Central memory CD8-positive, alpha-beta T cell (primary cell): Measurements from ENCODE around the gene MERTK.
"Not testable (repeated sequence)": the region's sequence is repeated elsewhere in the genome, so short reads cannot be mapped to it uniquely, and the experiment has no call there.

Experiments
- ATAC-seq: fragments of 150-1000 bp; cut with Tn5 transposase; replicated peaks from 2 replicates; pipeline ENCODE4 v1.10.0; 2022; ENCODE audit warnings: mild to moderate bottlenecking, moderate FRiP score, moderate number of reproducible peaks; ENCODE audit not compliant: poor library complexity, severe bottlenecking; ENCODE audit errors: extremely low read depth
- DNase-seq, 2 donors: peaks; one replicate each; pipeline ENCODE4 v3.0.0; 2021; ENCODE audit warnings: low spot score in 2 of 2
- H3K27ac Mint-ChIP-seq: one replicate; pipeline ENCODE4 v1.8.0; 2022; ENCODE audit warnings: low read depth, mild to moderate bottlenecking, moderate library complexity, mixed read lengths
- H3K27me3 Mint-ChIP-seq: one replicate; pipeline ENCODE4 v1.8.0; 2022; ENCODE audit warnings: mixed read lengths
- H3K36me3 Mint-ChIP-seq: one replicate; pipeline ENCODE4 v1.8.0; 2022; ENCODE audit warnings: mild to moderate bottlenecking, moderate library complexity, mixed read lengths; ENCODE audit not compliant: insufficient read depth
- H3K4me1 Mint-ChIP-seq: one replicate; pipeline ENCODE4 v1.8.0; 2022; ENCODE audit warnings: mixed read lengths
- H3K4me3 Mint-ChIP-seq: one replicate; pipeline ENCODE4 v1.8.0; 2022; ENCODE audit warnings: mild to moderate bottlenecking, moderate library complexity, mixed read lengths
- H3K9me3 Mint-ChIP-seq: one replicate; pipeline ENCODE4 v1.8.0; 2022; ENCODE audit warnings: mixed read lengths

Gene MERTK

DNA sequence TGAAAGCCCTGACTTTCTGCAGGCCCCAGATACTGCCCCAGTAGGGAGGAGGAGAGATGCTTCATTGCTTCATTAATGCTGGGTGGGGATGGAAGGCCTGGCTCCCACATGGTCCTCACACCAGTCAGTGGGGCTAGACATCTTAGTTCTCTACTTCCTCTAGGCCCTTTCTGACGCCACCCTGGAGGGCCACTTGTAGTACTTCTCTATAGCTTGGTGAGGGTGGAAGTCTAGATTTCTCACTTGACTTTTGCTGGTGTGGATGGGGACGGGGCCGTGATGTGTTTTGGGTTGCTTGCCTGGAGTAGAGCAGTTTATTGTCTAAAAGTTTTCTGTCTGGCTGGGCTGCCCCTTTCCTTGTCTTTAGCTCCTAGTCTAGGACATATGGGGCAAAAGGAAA lies 18.7 kb downstream of the MERTK start:
- DNase-seq = no peak
- Mint-ChIP-seq H3K27me3 (peaks cover 12% of the 10 kb centered on the region), H3K36me3 (no peaks in the 10 kb centered on the region), H3K4me1 (no peaks in the 10 kb centered on the region), H3K4me3 (no peak overlapping the region), H3K27ac (no peak overlapping the region), H3K9me3 (no peaks in the 10 kb centered on the region)
- no peak for ATAC-seq

- no peaks in the 10 kb centered on the region for H3K36me3 Mint-ChIP-seq
- no peak overlapping the region for H3K27ac Mint-ChIP-seq
- H3K9me3 Mint-ChIP-seq = no peaks in the 10 kb centered on the region
- H3K4me1 Mint-ChIP-seq = no peaks in the 10 kb centered on the region
- DNase-seq (no peak), ATAC-seq (no peak)
- peaks cover 12% of the 10 kb centered on the region for H3K27me3 Mint-ChIP-seq
- no peak overlapping the region for H3K4me3 Mint-ChIP-seq
Observed at GRCh38 chr2:111918383-111918806, 20.0 kb downstream of the MERTK start.

- ATAC-seq (no peak), DNase-seq (no peak)
- Mint-ChIP-seq H3K27ac (no peak overlapping the region), H3K27me3 (peaks cover 15% of the 10 kb centered on the region), H3K4me1 (no peaks in the 10 kb centered on the region), H3K36me3 (no peaks in the 10 kb centered on the region), H3K4me3 (no peak overlapping the region), H3K9me3 (no peaks in the 10 kb centered on the region)
Observed at GRCh38 chr2:111919365-111919764, 21.0 kb downstream of the MERTK start.

DNA sequence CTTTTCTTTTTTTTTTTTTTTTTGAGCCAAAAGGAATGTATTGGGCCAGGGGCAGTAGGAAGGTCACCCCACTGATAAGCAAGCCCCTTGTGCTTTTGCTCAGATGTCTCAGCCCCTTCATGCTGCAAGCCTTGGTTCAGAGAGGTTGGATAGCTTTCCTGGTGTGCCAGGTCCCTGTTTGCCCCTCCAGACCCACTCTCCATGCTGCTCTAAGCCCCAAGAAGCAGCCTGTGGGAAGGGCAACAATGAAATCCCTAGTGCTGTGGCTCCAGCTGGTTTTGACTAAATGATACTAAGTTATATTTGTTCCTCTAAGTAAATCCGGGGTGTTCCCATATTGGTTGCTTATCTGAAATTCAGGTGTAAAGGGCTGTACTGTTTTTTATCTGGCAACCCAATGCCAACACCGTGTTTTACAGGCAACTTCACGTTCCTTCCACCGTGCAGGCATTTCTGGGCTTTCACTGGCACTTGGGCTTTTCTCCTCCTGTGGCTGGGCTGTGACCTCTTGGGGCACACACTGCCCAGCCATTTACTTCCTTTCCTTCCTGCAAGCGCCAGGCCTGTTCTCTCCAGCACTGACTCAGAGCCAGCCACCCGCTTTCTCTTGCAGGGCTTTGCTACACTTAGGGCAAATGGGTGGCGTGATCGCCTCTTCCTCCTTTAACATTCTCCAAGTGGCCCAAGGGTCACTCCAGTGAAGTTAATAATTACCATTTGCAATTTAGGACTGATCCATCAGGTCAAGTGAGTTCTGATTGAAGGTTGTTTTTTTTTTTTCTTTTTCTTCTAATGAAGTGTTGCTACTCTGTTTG lies 21.6 kb downstream of the MERTK start:
- no peaks in the 10 kb centered on the region for H3K4me1 Mint-ChIP-seq
- no peak overlapping the region for H3K27ac Mint-ChIP-seq
- no peak for DNase-seq
- H3K9me3 Mint-ChIP-seq = no peaks in the 10 kb centered on the region
- no peak for ATAC-seq
- no peaks in the 10 kb centered on the region for H3K36me3 Mint-ChIP-seq
- H3K4me3 Mint-ChIP-seq = no peak overlapping the region
- H3K27me3 Mint-ChIP-seq = peaks cover 22% of the 10 kb centered on the region

- ATAC-seq (no peak), DNase-seq (no peak)
- Mint-ChIP-seq H3K36me3 (no peaks in the 10 kb centered on the region), H3K27me3 (peaks cover 19% of the 10 kb centered on the region), H3K27ac (no peak overlapping the region), H3K9me3 (no peaks in the 10 kb centered on the region), H3K4me1 (no peaks in the 10 kb centered on the region), H3K4me3 (no peak overlapping the region)
Observed at GRCh38 chr2:111923276-111923804, 24.9 kb downstream of the MERTK start.

- DNase-seq = no peak
- ATAC-seq = no peak
- no peak overlapping the region for H3K27ac Mint-ChIP-seq
Observed at GRCh38 chr2:111924617-111925107, 26.3 kb downstream of the MERTK start.

DNA sequence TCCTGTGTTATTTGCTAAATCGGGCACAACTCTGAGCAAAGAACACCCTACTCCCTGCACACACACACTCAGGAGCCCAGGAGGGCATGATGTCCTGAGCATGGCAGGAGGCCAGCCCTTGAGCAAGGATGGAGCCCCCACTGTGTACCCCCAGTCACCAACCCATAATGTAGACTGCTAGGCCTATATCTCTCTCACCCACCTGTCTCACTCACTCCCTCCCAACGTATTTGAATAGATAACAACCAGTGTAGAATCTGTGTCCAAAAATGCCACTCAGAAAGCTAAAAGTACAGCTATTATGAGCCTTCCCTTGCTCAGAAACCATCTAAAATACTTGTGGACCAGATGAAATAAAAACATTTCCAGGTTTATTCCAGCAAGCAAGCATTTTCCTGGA lies 29.3 kb downstream of the MERTK start:
- no peaks in the 10 kb centered on the region for H3K36me3 Mint-ChIP-seq
- H3K27ac Mint-ChIP-seq = no peak overlapping the region
- DNase-seq (no peak), ATAC-seq (no peak)
- no peak overlapping the region for H3K4me3 Mint-ChIP-seq
- H3K9me3 Mint-ChIP-seq = no peaks in the 10 kb centered on the region
- H3K4me1 Mint-ChIP-seq = no peaks in the 10 kb centered on the region
- peaks cover 18% of the 10 kb centered on the region for H3K27me3 Mint-ChIP-seq

More at GRCh38 chr2:111924617-111925107, 26.3 kb downstream of the MERTK start:
- peaks cover 12% of the 10 kb centered on the region for H3K27me3 Mint-ChIP-seq
- H3K36me3 Mint-ChIP-seq = no peaks in the 10 kb centered on the region
- H3K9me3 Mint-ChIP-seq = no peaks in the 10 kb centered on the region
- H3K4me3 Mint-ChIP-seq = no peak overlapping the region
- H3K4me1 Mint-ChIP-seq = no peaks in the 10 kb centered on the region

GRCh38 chr2:111930409-111930808 lies 32.0 kb downstream of the MERTK start:
- no peak for DNase-seq
- H3K9me3 Mint-ChIP-seq = no peaks in the 10 kb centered on the region
- H3K27ac Mint-ChIP-seq = no peak overlapping the region
- no peak overlapping the region for H3K4me3 Mint-ChIP-seq
- peaks cover 13% of the 10 kb centered on the region for H3K27me3 Mint-ChIP-seq
- no peaks in the 10 kb centered on the region for H3K36me3 Mint-ChIP-seq
- H3K4me1 Mint-ChIP-seq = no peaks in the 10 kb centered on the region
- ATAC-seq = no peak

GRCh38 chr2:111930875-111931274 lies 32.5 kb downstream of the MERTK start:
- H3K4me1 Mint-ChIP-seq = no peaks in the 10 kb centered on the region
- peaks cover 13% of the 10 kb centered on the region for H3K27me3 Mint-ChIP-seq
- H3K9me3 Mint-ChIP-seq = no peaks in the 10 kb centered on the region
- no peak overlapping the region for H3K4me3 Mint-ChIP-seq
- ATAC-seq = no peak
- no peak overlapping the region for H3K27ac Mint-ChIP-seq
- H3K36me3 Mint-ChIP-seq = no peaks in the 10 kb centered on the region
- no peak for DNase-seq

GRCh38 chr2:111932841-111933291 lies 34.5 kb downstream of the MERTK start:
- no peak overlapping the region for H3K27ac Mint-ChIP-seq
- DNase-seq (no peak), ATAC-seq (no peak)

GRCh38 chr2:111933900-111934299 lies 35.5 kb downstream of the MERTK start:
- not testable (repeated sequence) for DNase-seq, H3K9me3 Mint-ChIP-seq, H3K27ac Mint-ChIP-seq, ATAC-seq, H3K36me3 Mint-ChIP-seq, H3K4me3 Mint-ChIP-seq, H3K4me1 Mint-ChIP-seq
- H3K27me3 Mint-ChIP-seq = peaks cover 22% of the 10 kb centered on the region

More at GRCh38 chr2:111932841-111933291, 34.5 kb downstream of the MERTK start:
- H3K4me1 Mint-ChIP-seq = no peaks in the 10 kb centered on the region
- H3K36me3 Mint-ChIP-seq = no peaks in the 10 kb centered on the region
- no peak overlapping the region for H3K4me3 Mint-ChIP-seq
- peaks cover 13% of the 10 kb centered on the region for H3K27me3 Mint-ChIP-seq
- H3K9me3 Mint-ChIP-seq = no peaks in the 10 kb centered on the region

DNA sequence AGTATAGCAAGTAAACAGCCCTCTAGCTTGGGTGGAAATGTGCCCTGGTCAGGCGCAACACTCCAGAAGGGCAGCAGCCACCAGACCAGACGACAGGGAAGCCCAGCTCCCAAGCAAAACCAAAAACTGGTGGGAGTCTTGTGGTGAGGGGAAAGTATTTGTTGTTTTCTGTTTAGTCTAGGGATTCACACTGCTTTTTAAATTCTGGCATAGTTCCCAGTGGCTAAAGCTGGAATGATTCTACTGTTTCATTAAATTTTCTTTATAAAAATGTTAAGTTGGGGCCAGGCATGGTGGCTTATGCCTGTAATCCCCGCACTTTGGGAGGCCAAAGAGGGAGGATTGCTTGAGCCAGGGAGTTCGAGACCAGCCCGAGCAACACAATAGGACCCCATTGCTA lies 38.5 kb downstream of the MERTK start:
- H3K27me3 Mint-ChIP-seq = peaks cover 51% of the 10 kb centered on the region
- H3K27ac Mint-ChIP-seq = no peak overlapping the region
- no peak overlapping the region for H3K4me3 Mint-ChIP-seq

DNA sequence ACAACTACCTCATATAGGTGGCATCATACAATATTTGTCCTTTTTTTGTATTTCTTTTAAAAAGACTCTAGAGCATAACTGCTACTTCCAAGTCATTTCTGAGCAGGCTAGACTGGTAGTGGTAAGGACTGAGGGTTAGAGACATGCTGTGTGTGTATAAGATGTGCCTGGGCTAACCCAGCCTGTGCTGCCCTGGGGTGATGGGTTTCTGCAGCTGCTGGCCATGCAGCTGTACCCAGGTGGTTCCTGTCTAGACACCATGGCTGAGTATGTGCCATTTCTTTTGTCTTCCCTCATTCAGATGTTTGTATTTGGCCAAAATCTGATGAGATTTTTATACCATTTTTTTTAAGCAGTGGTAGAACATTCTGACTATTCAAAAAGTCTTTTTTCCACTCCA lies 40.0 kb downstream of the MERTK start:
- Mint-ChIP-seq H3K27ac (no peak overlapping the region), H3K9me3 (no peaks in the 10 kb centered on the region), H3K36me3 (no peaks in the 10 kb centered on the region), H3K4me1 (no peaks in the 10 kb centered on the region), H3K27me3 (peaks cover 45% of the 10 kb centered on the region), H3K4me3 (no peak overlapping the region)
- no peak for ATAC-seq
- DNase-seq = no peak

More for the DNA sequence above, 38.5 kb downstream of the MERTK start:
- Mint-ChIP-seq H3K36me3 (no peaks in the 10 kb centered on the region), H3K4me1 (no peaks in the 10 kb centered on the region), H3K9me3 (no peaks in the 10 kb centered on the region)
- DNase-seq = no peak
- no peak for ATAC-seq
